ENCODE data around the gene FNDC3A.
"Not testable (repeated sequence)": the region's sequence is repeated elsewhere in the genome, so short reads cannot be mapped to it uniquely, and the experiment has no call there.

FNDC3A gene

GRCh38 chr13:49044008-49044407 lies 68.3 kb downstream of the FNDC3A start:
- no peak for DNase-seq

DNA sequence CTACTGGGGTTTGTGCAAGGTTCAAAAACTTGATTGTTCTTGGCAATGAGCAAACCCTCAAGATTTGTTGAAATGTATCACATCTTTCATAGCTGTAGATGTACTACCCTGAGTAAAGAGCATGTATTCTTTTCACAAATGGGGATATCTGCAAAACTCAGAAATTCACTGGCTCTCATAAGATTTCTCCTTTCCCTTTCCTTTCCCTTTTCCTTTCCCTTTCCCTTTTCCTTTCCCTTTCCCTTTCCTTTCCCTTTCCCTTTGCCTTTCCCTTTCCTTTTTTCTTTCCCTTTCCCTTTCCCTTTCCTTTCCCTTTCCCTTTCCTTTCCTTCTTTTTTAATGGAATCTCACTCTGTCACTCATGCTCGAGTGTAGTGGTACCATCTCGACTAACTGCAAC lies 69.1 kb downstream of the FNDC3A start:
- DNase-seq: no peak

- DNase-seq: no peak
Measured at GRCh38 chr13:49046002-49046401, 70.3 kb downstream of the FNDC3A start.

GRCh38 chr13:49046519-49046918 lies 70.8 kb downstream of the FNDC3A start:
- no peak for DNase-seq

DNA sequence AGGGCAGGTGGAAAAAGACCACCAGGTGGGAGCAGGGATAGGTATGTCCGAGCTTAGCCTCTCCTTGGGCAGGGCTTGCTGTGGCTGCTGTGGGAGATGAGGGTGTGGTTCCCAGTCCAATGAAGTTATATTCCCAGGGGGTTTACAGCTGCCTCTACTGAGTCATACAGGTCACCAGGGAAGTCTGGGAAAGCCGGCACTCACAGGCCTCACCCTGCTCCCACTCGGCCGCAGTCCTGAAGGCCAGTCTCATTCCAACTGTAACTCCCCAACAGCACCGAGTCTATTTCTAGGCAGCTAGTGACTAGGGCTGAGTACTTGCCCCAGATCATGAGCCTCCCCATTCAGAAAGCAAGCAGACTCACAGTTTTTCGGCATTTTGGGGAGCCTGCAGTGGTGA lies 77.1 kb downstream of the FNDC3A start:
- no peak for DNase-seq

GRCh38 chr13:49053215-49053614 lies 77.5 kb downstream of the FNDC3A start:
- no peak for DNase-seq

DNA sequence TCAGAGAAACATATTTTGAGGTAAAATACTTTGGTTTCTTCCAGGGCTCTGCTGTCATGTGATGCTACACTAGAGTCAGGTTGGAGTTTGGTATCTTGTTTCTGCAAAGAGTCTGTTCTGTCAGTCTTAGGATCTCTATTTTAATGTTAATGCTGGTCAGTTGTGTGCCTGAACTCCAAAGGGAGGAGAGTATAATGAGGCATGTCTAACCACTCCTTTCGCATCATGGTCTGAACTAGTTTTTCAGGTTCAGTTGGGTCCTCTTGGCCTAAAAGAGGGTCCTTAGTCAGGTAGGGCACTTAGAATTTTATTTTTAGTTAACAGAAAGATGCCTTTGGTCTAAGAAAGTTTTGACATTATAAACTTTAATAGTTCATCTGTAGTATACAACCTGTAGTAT lies 78.2 kb downstream of the FNDC3A start:
- DNase-seq: no peak

DNA sequence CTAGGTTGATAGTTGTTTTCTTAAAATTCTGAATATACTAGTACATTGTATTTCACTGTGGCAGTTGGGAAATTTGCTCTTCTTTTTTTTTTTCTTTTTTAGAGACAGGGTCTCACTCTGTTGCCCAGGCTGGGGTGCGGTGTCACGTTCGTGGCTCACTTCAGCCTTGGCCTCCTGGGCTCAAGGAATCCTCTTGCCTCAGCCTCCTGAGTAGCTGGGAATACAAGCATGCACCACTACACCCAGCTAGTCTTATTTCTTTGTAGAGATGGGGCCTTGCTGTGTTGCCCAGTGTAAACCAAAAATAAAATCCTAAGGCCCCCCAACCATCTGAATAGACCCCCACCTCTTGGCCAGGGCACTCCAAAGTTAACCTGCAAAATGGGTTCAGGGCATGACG lies 79.3 kb downstream of the FNDC3A start:
- DNase-seq: no peak

GRCh38 chr13:49057176-49057575 lies 81.5 kb downstream of the FNDC3A start:
- DNase-seq: no peak

DNA sequence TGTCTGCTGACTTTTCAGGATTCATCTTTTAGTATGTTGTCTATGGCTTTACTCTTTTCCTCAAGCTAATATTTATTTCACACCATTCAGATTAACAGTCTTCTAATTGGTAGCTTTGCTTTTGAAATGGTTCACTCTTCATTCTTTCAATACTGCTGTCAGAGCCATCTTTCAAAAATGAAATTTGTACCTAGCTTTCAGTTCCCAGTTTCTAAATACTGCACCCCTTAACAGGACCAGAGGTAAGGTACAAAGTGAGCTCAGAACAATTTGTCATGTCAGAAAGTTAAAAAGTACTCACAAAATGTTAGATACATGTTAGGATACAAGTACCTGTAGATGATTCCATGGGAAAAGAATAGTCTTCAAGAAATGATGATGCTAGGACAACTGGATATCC lies 83.0 kb downstream of the FNDC3A start:
- no peak for DNase-seq

DNA sequence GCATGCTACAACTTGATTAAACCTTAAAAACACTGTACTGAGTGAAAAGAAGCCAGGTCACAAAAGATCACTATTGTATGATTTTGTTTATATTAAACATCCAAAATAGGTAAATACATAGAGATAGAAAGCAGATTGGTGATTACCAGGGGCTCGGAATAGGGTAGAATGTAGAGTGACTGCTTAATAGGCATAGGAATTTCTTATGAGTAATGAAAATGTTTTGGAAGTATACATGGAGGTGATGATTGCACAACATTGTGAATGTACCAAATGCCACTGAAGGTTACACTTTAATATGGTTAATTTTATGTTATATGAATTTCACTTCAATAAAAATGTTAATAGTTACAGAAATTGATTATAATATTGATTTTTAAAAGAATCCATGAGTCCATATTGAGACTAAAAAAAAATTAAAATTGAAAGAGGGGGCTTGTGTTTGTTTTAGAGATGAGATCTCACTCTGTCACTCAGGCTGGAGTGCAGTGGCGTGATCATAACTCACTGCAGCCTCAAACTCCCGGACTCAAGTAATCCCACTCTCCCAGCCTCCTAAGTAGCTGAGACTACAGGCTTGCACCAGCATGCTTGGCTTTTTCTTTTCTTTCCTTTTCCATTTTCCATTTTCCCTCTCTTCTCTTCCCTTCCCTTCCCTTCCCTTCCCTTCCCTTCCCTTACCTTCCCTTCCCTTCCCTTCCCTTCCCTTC lies 85.1 kb downstream of the FNDC3A start:
- no peak for DNase-seq

GRCh38 chr13:49061388-49061752 lies 85.7 kb downstream of the FNDC3A start:
- DNase-seq: not testable (repeated sequence)

- DNase-seq: no peak
Measured at GRCh38 chr13:49062297-49062896, 86.7 kb downstream of the FNDC3A start.

DNA sequence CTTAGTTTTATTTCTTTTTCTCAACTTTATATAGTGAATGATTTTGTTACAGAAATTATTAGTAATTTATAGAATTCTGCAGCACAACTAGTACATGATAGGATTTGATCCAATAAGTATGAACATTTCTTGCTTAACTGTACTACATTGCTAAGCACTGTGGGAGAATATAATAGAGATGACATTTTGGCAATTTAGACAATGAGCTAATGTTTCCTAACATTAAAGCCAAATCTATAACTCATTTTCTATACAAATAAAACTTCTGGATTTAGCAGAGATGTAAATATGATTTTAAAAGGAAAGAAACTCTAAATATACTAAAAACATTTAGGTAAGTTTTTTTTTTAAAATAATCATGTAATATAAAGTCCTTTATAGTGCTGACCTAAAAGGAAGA lies 87.3 kb downstream of the FNDC3A start:
- DNase-seq: no peak

DNA sequence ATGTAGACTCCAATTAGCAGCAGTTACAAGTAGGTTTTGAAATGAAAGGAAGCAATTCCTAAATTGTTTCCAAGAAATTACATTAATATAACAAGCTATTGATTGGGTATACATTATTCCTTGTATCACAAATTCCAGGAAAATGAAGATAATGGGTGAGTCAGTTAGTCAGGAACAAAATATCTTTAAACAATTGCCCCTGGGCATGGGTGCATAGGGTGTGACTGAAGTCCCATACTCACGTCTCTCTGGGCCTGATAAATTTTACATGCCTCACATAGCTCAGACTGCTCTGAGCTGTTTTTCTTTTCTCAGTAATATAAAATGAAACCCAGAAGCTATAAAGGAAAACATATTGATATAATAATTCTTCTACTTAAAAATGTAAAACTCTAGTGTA lies 87.8 kb downstream of the FNDC3A start:
- no peak for DNase-seq

GRCh38 chr13:49064476-49064875 lies 88.8 kb downstream of the FNDC3A start:
- DNase-seq: no peak

DNA sequence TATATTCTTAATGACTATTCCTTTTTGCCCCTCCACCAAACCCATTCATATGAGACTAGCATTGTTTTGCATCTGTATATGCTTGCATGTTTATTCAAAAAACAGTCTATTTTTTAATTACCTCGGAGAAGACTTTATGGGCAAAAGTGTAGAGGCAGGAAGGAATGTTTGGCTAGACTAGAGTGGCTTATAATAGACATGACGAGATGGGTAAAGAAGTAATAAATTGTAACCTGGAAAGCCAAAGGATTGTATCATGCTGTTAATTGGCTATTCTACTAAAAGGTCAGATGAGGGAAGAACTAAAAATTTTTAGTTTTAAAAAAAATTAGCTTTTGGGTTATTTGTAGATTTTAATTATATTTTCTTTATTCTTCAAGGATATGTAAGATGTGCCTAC lies 91.1 kb downstream of the FNDC3A start:
- no peak for DNase-seq

- not testable (repeated sequence) for DNase-seq
Measured at GRCh38 chr13:49068498-49068897, 92.8 kb downstream of the FNDC3A start.

DNA sequence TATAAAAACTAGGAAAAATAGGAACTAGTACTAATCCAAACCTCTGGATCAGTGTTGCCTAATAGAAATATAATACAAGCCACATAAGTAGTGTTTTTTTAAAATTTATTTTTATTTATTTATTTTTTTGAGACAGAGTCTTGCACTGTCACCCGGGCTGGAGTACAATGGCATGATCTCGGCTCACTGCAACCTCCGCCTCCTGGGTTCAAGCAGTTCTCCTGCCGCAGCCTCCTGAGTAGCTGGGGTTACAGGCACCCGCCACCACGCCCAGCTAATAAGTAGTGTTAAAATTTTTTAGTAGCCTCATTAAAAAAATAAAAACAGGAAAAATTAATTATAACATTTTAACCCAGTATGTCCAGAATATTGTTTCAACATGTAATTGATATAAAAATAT lies 94.3 kb downstream of the FNDC3A start:
- not testable (repeated sequence) for DNase-seq

GRCh38 chr13:49071341-49071937 lies 95.7 kb downstream of the FNDC3A start:
- no peak for DNase-seq

- DNase-seq: no peak
Measured at GRCh38 chr13:49082653-49083536, 107.2 kb downstream of the FNDC3A start.

DNA sequence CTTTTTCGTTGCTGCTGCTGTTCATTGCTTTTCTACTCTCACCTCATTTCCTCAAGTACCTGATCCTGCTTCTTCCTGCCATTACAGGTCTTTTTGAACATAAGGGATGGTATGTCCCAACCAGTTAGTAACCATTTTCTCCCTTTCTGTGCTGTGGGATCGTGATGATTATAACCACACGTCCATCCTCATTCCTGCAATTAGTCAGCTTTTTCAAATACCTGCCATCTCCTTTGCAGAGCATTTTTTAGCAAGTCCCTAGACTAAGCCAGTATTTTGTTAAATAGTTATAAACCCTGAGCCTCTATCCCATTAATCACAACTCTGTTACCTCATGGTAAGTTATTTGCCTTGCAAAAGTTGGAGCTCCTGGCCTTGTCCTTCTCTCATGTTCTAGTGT lies 109.2 kb downstream of the FNDC3A start:
- DNase-seq: no peak

DNA sequence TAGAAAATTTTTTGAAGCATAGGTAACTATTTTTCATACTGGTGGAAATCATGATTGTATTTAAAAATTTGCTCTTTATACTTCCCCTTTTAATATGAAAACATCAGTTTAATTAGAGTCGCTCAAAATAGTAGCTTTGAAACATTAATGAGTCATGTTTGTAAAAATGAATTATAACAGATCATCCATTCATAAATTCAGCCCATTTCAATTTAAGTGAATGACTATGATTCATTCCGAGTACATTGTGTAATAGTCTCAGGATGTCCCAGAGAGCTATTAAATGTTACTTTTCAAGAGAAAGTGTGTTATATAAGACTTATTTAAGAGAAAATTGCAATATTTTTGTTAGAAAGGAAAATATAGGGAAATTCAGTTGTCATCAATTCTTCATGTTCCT lies 111.0 kb downstream of the FNDC3A start:
- DNase-seq: no peak

- no peak for DNase-seq
Measured at GRCh38 chr13:49093376-49093775, 117.7 kb downstream of the FNDC3A start.

Measured in GOT3 (cell line).